ENCODE measurements around the gene KHDRBS1.

DNA sequence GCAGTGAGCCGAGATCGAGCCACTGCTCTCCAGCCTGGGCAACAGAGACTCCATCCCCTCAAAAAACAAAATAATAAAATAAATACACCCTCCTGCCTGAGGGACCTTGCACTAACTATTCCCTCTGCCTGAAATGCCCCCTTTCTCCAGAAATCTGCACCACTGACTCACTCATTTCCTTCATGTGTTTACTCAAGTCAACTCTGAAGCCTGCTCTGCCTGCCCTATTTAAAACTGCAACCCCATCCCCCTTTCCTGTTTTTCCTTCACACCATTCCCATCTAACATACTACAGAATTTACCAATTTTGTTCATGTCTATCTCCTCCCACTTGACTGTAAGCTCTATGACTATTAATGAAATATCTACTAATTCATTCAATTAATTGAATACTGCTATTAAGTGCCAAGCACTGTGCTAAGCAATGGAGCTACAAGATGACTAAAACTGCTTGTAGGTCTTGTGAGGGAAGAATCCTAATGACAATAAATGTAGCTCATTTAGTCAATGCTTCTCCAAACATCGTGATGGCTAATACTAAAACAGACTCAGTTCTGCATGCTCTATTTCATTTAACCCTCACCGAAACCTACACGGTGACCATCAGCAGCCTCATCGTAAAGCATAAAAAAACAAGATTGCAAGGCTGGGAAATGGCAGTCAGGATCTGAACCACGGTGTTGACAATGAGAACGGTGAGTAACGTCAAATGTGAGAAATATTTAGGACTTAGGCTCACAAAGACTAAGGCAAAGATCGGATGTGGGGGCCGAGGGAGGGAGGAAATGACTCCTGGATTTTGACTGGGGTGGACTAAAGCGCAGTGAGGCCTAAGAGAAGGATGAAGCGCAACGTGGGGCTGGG is 58.3 kb downstream of the KHDRBS1 start:
- TF ChIP-seq, protein P1, sequence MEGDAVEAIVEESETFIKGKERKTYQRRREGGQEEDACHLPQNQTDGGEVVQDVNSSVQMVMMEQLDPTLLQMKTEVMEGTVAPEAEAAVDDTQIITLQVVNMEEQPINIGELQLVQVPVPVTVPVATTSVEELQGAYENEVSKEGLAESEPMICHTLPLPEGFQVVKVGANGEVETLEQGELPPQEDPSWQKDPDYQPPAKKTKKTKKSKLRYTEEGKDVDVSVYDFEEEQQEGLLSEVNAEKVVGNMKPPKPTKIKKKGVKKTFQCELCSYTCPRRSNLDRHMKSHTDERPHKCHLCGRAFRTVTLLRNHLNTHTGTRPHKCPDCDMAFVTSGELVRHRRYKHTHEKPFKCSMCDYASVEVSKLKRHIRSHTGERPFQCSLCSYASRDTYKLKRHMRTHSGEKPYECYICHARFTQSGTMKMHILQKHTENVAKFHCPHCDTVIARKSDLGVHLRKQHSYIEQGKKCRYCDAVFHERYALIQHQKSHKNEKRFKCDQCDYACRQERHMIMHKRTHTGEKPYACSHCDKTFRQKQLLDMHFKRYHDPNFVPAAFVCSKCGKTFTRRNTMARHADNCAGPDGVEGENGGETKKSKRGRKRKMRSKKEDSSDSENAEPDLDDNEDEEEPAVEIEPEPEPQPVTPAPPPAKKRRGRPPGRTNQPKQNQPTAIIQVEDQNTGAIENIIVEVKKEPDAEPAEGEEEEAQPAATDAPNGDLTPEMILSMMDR (IDR thresholded peaks at IDR 0.05; ENCODE audit: low read length), result no peak
- no peak for TF ChIP-seq EZH2phosphoT487 (IDR thresholded peaks at IDR 0.05; ENCODE audit: low read length)

All from MM.1S (cell line).